Psoas muscle (tissue), 8 donors: ENCODE measurements around the gene GPR75. TPM values are rescaled to one million over a fixed set of nuclear protein-coding genes. Genes with fewer than 3 reads are reported as not detected.

ENCODE experiments used
- ATAC-seq, 4 donors: fragments of 200-7000 bp; cut with Tn5 transposase; one replicate each; pipeline ENCODE4 v1.9.1; 2020; ENCODE audit warnings: moderate library complexity in 3 of 4, mild to moderate bottlenecking in 2 of 4
- DNase-seq, 2 donors: peaks; one replicate each; pipeline ENCODE4 v3.0.0-alpha.2; 2020
- H3K27ac ChIP-seq: fragments of 200-600 bp; one replicate; pipeline ENCODE4 v1.8.0; 2022
- H3K27me3 ChIP-seq, 3 donors: fragments of 200-600 bp in 1 of 3; one replicate each; pipeline versions ENCODE4 v1.6.1 to v1.8.0; 2013 to 2022; ENCODE audit warnings: low read length in 2 of 3, mild to moderate bottlenecking in 2 of 3, moderate library complexity in 1 of 3; ENCODE audit not compliant: insufficient read depth in 3 of 3
- H3K36me3 ChIP-seq, 2 donors: fragments of 200-600 bp in 1 of 2; one replicate each; pipeline versions ENCODE4 v1.6.1 to v1.8.0; 2013 to 2022; ENCODE audit warnings: low read depth in 1 of 2, mild to moderate bottlenecking in 1 of 2, moderate library complexity in 1 of 2; ENCODE audit not compliant: insufficient read depth in 1 of 2
- H3K4me1 ChIP-seq: fragments of 200-600 bp; one replicate; pipeline ENCODE4 v1.8.0; 2022
- H3K4me3 ChIP-seq: fragments of 200-600 bp; one replicate; pipeline ENCODE4 v1.8.0; 2022; ENCODE audit warnings: mild to moderate bottlenecking
- H3K9me3 ChIP-seq: fragments of 200-600 bp; one replicate; pipeline ENCODE4 v1.8.0; 2022
- CTCF ChIP-seq: fragments of 200-600 bp; IDR thresholded peaks from one replicate; pipeline ENCODE4 v1.8.0; 2022; ENCODE audit warnings: antibody characterized with exemption
- WGBS, 3 donors: extraction: QIAGEN DNeasy Blood & Tissue Kit; methylation state at CpG; one replicate each; pipeline versions ENCODE4 v1.1.6 to v1.1.7; 2013; 5-methylcytosine and 5-hydroxymethylcytosine counted together
- intact Hi-C, 2 donors: fragments of 100-400 bp; cut with DNase I; formaldehyde crosslinking; loops; one replicate each; pipeline versions ENCODE4 v1.11.0 to v1.14.2; 2022
- polyA plus RNA-seq, 3 donors: library from polyadenylated mRNA; stranded (reverse); fragments of 200-250 nt; gene quantifications; one replicate each; pipeline ENCODE4 v1.2.3, GENCODE V29; 2013
- total RNA-seq, 4 donors: library from RNA; stranded (reverse); fragmentation: NEBNext Ultra II Directional in 2 of 4; extraction: Animal tissue kit (Norgen Biotek cat#: 25700) in 2 of 4; gene quantifications; one replicate each; pipeline versions ENCODE4 v1.2.1 to v1.2.4, GENCODE V29; 2021 to 2023
- donor health status: healthy with polysubstance abuse.
- donor health status: DM: no; HTN: no; CAD: no; lungs with moderate emphysema.
- donor health status: Bipolar disorder and iron deficiency.
- donor health status: healthy.
- donor health status: DM: yes; HTN: yes; CAD: no.
- donor health status: DM: no; HTN: no; CAD: no.
- donor health status: DM: no; HTN: no; CAD: no.
- donor health status: DM: yes; HTN: yes; CAD: no.

The GPR75 gene
- total and polyA plus RNA-seq, 7 donors: 0.29 to 1.9 (median 0.79) TPM

- Histone ChIP-seq H3K4me1 (no peaks in the 10 kb centered on the region), H3K27me3 (no peaks in the 10 kb centered on the region), H3K9me3 (no peaks in the 10 kb centered on the region), H3K27ac (peak overlapping the region; percentile 17), H3K36me3 (peaks cover 0 to 93% of the 10 kb centered on the region in 2 donors), H3K4me3 (no peak overlapping the region)
- TF ChIP-seq CTCF: no peak
- DNase-seq (no peak), ATAC-seq (peak; percentile 71 to 80 (median 74))
- intact Hi-C loops: no loop called here
- WGBS, 3 donors: 57 to 78% (median 57%) methylated on average over 7 of the region's 7 CpGs
Observed at GRCh38 chr2:53874401-53874950, 14.7 kb upstream of the GPR75 start.

- Histone ChIP-seq H3K36me3 (peaks cover 8 to 91% of the 10 kb centered on the region in 2 donors), H3K27ac (no peak overlapping the region), H3K27me3 (no peaks in the 10 kb centered on the region), H3K4me3 (no peak overlapping the region), H3K9me3 (no peaks in the 10 kb centered on the region), H3K4me1 (peaks cover 3% of the 10 kb centered on the region)
- peak in 1 of 4 donors; percentile 3 for ATAC-seq
- intact Hi-C loops: no loop called here
- no peak for TF ChIP-seq CTCF
- no peak for DNase-seq
- 96 to 100% (median 100%) methylated on average over 2 of the region's 2 CpGs for WGBS, 3 donors
Observed at GRCh38 chr2:53867773-53868172, 8.0 kb upstream of the GPR75 start.

- peaks cover 8 to 85% of the 10 kb centered on the region in 2 donors for H3K36me3 ChIP-seq
- peak; percentile 66 to 90 (median 77) for ATAC-seq
Observed at GRCh38 chr2:53867169-53867568, 7.4 kb upstream of the GPR75 start.

GRCh38 chr2:53865962-53866361, 6.2 kb upstream of the GPR75 start:
- TF ChIP-seq CTCF: no peak
- Histone ChIP-seq H3K27me3 (no peaks in the 10 kb centered on the region), H3K4me3 (no peak overlapping the region), H3K36me3 (peaks cover 8 to 76% of the 10 kb centered on the region in 2 donors), H3K9me3 (no peaks in the 10 kb centered on the region), H3K4me1 (peaks cover 3% of the 10 kb centered on the region), H3K27ac (no peak overlapping the region)
- ATAC-seq (no peak), DNase-seq (no peak)
- 63 to 73% (median 69%) methylated on average over 5 of the region's 5 CpGs for WGBS, 3 donors
- intact Hi-C loops: no loop called here

More at GRCh38 chr2:53867169-53867568, 7.4 kb upstream of the GPR75 start:
- intact Hi-C loops: no loop called here
- 34 to 55% (median 35%) methylated on average over 4 to 5 of the region's 5 CpGs for WGBS, 3 donors
- peak in 1 of 2 donors; percentile 51 for DNase-seq
- no peak overlapping the region for H3K4me3 ChIP-seq
- TF ChIP-seq CTCF: no peak
- H3K27ac ChIP-seq: no peak overlapping the region
- H3K4me1 ChIP-seq: peaks cover 3% of the 10 kb centered on the region
- no peaks in the 10 kb centered on the region for H3K9me3 ChIP-seq
- H3K27me3 ChIP-seq: no peaks in the 10 kb centered on the region

- Histone ChIP-seq H3K4me1 (peaks cover 3% of the 10 kb centered on the region), H3K9me3 (no peaks in the 10 kb centered on the region), H3K27ac (no peak overlapping the region), H3K27me3 (no peaks in the 10 kb centered on the region), H3K36me3 (peaks cover 8 to 69% of the 10 kb centered on the region in 2 donors), H3K4me3 (no peak overlapping the region)
- ATAC-seq (no peak), DNase-seq (no peak)
- intact Hi-C loops: no loop called here
- WGBS, 3 donors: 70 to 85% (median 80%) methylated on average over 2 of the region's 2 CpGs
- TF ChIP-seq CTCF: no peak
Observed at GRCh38 chr2:53865264-53865663, 5.5 kb upstream of the GPR75 start.
